ENCODE data around the gene EFHC1.

The EFHC1 gene

DNA sequence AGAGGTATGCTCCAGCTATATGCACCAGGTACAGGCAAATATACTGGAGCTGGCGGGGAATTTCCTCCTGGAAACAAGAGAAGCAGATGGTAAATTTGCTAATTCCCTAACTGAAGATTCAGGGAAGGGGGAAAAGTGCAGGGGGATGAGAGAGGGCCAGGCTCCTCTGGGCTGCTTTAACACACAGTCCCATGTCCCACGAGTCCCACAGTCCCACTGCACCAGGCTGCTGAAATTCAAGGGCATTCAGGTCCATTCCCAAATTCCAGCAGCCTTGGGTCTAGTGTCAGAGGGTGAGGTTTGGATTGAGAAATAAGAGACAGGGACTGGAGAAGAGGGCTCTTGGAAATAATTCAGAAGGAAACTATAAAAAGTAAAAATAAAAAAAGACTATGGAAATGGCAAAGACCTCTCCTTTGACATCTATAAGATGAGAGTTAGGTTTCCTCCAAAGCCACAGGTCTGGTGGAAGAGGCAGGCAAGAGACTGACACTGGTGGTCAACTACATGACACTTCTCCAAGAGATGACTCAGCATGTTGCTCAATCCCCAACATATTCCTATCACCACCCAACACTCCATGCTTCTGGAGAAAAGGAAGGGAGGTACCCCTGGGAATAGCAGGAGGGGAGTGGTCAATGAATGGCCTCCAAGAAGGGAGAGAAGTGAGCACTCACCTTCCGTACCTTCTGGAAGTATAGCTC lies 87.6 kb downstream of the EFHC1 start:
- ATAC-seq = no peak

GRCh38 chr6:52508261-52508739 lies 88.2 kb downstream of the EFHC1 start:
- no peak for ATAC-seq
- TF ChIP-seq ESRRG (CRISPR knock-in tag; IDR thresholded peaks at IDR 0.05) (no peak), ZNF565 (CRISPR knock-in tag; conservative IDR thresholded peaks at IDR 0.05; ENCODE audit: low read depth) (no peak), OSR1 (CRISPR knock-in tag; IDR thresholded peaks at IDR 0.05) (no peak), CSDC2 (CRISPR knock-in tag; IDR thresholded peaks at IDR 0.05) (no peak), ARNTL (CRISPR knock-in tag; IDR thresholded peaks at IDR 0.05; ENCODE audit: borderline replicate concordance, low read depth) (no peak), GLIS3 (CRISPR knock-in tag; IDR thresholded peaks at IDR 0.05) (no peak), RARB (CRISPR knock-in tag; IDR thresholded peaks at IDR 0.05) (no peak), ZC3H10 (CRISPR knock-in tag; IDR thresholded peaks at IDR 0.05) (no peak), BACH2 (CRISPR knock-in tag; IDR thresholded peaks at IDR 0.05; ENCODE audit: borderline replicate concordance) (no peak), ISL1 (CRISPR knock-in tag; IDR thresholded peaks at IDR 0.05) (no peak)
- TF ChIP-seq, protein P1, sequence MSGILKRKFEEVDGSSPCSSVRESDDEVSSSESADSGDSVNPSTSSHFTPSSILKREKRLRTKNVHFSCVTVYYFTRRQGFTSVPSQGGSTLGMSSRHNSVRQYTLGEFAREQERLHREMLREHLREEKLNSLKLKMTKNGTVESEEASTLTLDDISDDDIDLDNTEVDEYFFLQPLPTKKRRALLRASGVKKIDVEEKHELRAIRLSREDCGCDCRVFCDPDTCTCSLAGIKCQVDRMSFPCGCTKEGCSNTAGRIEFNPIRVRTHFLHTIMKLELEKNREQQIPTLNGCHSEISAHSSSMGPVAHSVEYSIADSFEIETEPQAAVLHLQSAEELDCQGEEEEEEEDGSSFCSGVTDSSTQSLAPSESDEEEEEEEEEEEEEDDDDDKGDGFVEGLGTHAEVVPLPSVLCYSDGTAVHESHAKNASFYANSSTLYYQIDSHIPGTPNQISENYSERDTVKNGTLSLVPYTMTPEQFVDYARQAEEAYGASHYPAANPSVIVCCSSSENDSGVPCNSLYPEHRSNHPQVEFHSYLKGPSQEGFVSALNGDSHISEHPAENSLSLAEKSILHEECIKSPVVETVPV (CRISPR knock-in tag; IDR thresholded peaks at IDR 0.05) = no peak
- TF ChIP-seq, protein P2, sequence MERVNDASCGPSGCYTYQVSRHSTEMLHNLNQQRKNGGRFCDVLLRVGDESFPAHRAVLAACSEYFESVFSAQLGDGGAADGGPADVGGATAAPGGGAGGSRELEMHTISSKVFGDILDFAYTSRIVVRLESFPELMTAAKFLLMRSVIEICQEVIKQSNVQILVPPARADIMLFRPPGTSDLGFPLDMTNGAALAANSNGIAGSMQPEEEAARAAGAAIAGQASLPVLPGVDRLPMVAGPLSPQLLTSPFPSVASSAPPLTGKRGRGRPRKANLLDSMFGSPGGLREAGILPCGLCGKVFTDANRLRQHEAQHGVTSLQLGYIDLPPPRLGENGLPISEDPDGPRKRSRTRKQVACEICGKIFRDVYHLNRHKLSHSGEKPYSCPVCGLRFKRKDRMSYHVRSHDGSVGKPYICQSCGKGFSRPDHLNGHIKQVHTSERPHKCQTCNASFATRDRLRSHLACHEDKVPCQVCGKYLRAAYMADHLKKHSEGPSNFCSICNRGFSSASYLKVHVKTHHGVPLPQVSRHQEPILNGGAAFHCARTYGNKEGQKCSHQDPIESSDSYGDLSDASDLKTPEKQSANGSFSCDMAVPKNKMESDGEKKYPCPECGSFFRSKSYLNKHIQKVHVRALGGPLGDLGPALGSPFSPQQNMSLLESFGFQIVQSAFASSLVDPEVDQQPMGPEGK (CRISPR knock-in tag; IDR thresholded peaks at IDR 0.05; ENCODE audit: borderline replicate concordance) = no peak
- TF ChIP-seq, protein P3, sequence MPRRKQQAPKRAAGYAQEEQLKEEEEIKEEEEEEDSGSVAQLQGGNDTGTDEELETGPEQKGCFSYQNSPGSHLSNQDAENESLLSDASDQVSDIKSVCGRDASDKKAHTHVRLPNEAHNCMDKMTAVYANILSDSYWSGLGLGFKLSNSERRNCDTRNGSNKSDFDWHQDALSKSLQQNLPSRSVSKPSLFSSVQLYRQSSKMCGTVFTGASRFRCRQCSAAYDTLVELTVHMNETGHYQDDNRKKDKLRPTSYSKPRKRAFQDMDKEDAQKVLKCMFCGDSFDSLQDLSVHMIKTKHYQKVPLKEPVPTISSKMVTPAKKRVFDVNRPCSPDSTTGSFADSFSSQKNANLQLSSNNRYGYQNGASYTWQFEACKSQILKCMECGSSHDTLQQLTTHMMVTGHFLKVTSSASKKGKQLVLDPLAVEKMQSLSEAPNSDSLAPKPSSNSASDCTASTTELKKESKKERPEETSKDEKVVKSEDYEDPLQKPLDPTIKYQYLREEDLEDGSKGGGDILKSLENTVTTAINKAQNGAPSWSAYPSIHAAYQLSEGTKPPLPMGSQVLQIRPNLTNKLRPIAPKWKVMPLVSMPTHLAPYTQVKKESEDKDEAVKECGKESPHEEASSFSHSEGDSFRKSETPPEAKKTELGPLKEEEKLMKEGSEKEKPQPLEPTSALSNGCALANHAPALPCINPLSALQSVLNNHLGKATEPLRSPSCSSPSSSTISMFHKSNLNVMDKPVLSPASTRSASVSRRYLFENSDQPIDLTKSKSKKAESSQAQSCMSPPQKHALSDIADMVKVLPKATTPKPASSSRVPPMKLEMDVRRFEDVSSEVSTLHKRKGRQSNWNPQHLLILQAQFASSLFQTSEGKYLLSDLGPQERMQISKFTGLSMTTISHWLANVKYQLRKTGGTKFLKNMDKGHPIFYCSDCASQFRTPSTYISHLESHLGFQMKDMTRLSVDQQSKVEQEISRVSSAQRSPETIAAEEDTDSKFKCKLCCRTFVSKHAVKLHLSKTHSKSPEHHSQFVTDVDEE (CRISPR knock-in tag; IDR thresholded peaks at IDR 0.05) = no peak

More for the DNA sequence above, 87.6 kb downstream of the EFHC1 start:
- TF ChIP-seq OSR1 (CRISPR knock-in tag; IDR thresholded peaks at IDR 0.05) (no peak), TOX (CRISPR knock-in tag; IDR thresholded peaks at IDR 0.05; ENCODE audit: borderline replicate concordance) (no peak), ESRRG (CRISPR knock-in tag; IDR thresholded peaks at IDR 0.05) (no peak), ZFP3 (CRISPR knock-in tag; IDR thresholded peaks at IDR 0.05) (no peak), ISL1 (CRISPR knock-in tag; IDR thresholded peaks at IDR 0.05) (no peak)
- TF ChIP-seq, protein P3 (CRISPR knock-in tag; IDR thresholded peaks at IDR 0.05) = no peak

- ATAC-seq = no peak
- TF ChIP-seq ZNF8 (CRISPR knock-in tag; IDR thresholded peaks at IDR 0.05) (no peak), RARB (CRISPR knock-in tag; IDR thresholded peaks at IDR 0.05) (no peak), ZNF565 (CRISPR knock-in tag; conservative IDR thresholded peaks at IDR 0.05; ENCODE audit: low read depth) (no peak), TCF4 (CRISPR knock-in tag; IDR thresholded peaks at IDR 0.05; ENCODE audit: borderline replicate concordance) (no peak), ISL1 (CRISPR knock-in tag; IDR thresholded peaks at IDR 0.05) (no peak), CSDC2 (CRISPR knock-in tag; IDR thresholded peaks at IDR 0.05) (no peak), ARNTL (CRISPR knock-in tag; IDR thresholded peaks at IDR 0.05; ENCODE audit: borderline replicate concordance, low read depth) (no peak), CREB5 (CRISPR knock-in tag; IDR thresholded peaks at IDR 0.05; ENCODE audit: low read depth) (no peak), GLIS3 (CRISPR knock-in tag; IDR thresholded peaks at IDR 0.05) (no peak), ZC3H10 (CRISPR knock-in tag; IDR thresholded peaks at IDR 0.05) (no peak), ESRRG (CRISPR knock-in tag; IDR thresholded peaks at IDR 0.05) (no peak), ZFP3 (CRISPR knock-in tag; IDR thresholded peaks at IDR 0.05) (no peak), PPARA (CRISPR knock-in tag; IDR thresholded peaks at IDR 0.05; ENCODE audit: borderline replicate concordance) (no peak), ZNF70 (CRISPR knock-in tag; IDR thresholded peaks at IDR 0.05) (no peak)
- TF ChIP-seq, protein P2 (CRISPR knock-in tag; IDR thresholded peaks at IDR 0.05; ENCODE audit: borderline replicate concordance) = no peak
These were observed 89.4 kb downstream of the EFHC1 start for GRCh38 chr6:52509281-52510212.
